MM.1S (cell line): ENCODE data around the gene SLC38A5.

ENCODE experiments used
- DNase-seq: peaks from one replicate; pipeline ENCODE4 v3.0.0-alpha.2; 2015
- H2AFZ ChIP-seq: fragments of 300-600 bp; sonication (generic); 2 replicates; pipeline ENCODE4 v1.6.0; 2016; ENCODE audit warnings: antibody characterized with exemption, low read length
- H3F3A ChIP-seq: fragments of 300-600 bp; sonication (generic); 2 replicates; pipeline ENCODE4 v1.6.1; 2016; ENCODE audit warnings: mild to moderate bottlenecking, antibody characterized with exemption, low read length, moderate library complexity, mixed read lengths; ENCODE audit not compliant: insufficient read depth
- H3K27ac ChIP-seq: fragments of 300-600 bp; sonication (generic); 2 replicates; pipeline ENCODE4 v1.5.1; 2016; ENCODE audit warnings: mild to moderate bottlenecking, low read length
- H3K27me3 ChIP-seq: fragments of 300-600 bp; sonication (generic); replicated peaks from 2 replicates; pipeline ENCODE4 v1.6.0; 2016; ENCODE audit warnings: low read length; ENCODE audit not compliant: insufficient read depth
- H3K36me3 ChIP-seq: fragments of 300-600 bp; sonication (generic); replicated peaks from 2 replicates; pipeline ENCODE4 v1.6.1; 2016; ENCODE audit warnings: mild to moderate bottlenecking, low read length, mixed read lengths; ENCODE audit not compliant: insufficient read depth
- H3K4me1 ChIP-seq: fragments of 300-600 bp; sonication (generic); 2 replicates; pipeline ENCODE4 v1.6.1; 2016; ENCODE audit warnings: low read length, mixed read lengths
- H3K4me2 ChIP-seq: fragments of 300-600 bp; sonication (generic); 2 replicates; pipeline ENCODE4 v1.6.0; 2016; ENCODE audit warnings: low read depth, low read length
- H3K4me3 ChIP-seq: fragments of 300-600 bp; sonication (generic); 2 replicates; pipeline ENCODE4 v1.5.1; 2016; ENCODE audit warnings: low read length, mixed read lengths
- H3K79me2 ChIP-seq: fragments of 300-600 bp; sonication (generic); 2 replicates; pipeline ENCODE4 v1.6.1; 2016; ENCODE audit warnings: mixed run types, low read length, mixed read lengths
- H3K9ac ChIP-seq: fragments of 300-600 bp; sonication (generic); 2 replicates; pipeline ENCODE4 v1.6.1; 2016; ENCODE audit warnings: low read length, mixed read lengths
- H3K9me2 ChIP-seq: fragments of 300-600 bp; sonication (generic); replicated peaks from 2 replicates; pipeline ENCODE4 v1.6.1; 2016; ENCODE audit warnings: mild to moderate bottlenecking, low read length, mixed read lengths; ENCODE audit not compliant: insufficient read depth
- H3K9me3 ChIP-seq: fragments of 300-600 bp; sonication (generic); replicated peaks from 2 replicates; pipeline ENCODE4 v1.6.1; 2016; ENCODE audit warnings: mild to moderate bottlenecking, low read length, mixed read lengths; ENCODE audit not compliant: insufficient read depth
- H4K20me1 ChIP-seq: fragments of 300-600 bp; sonication (generic); 2 replicates; pipeline ENCODE4 v1.6.1; 2016; ENCODE audit warnings: mild to moderate bottlenecking, low read length, moderate library complexity, mixed read lengths; ENCODE audit not compliant: insufficient read depth
- CTCF ChIP-seq: fragments of 300-600 bp; sonication (generic); IDR thresholded peaks from 2 replicates; pipeline ENCODE4 v1.5.1; 2016; ENCODE audit warnings: antibody characterized with exemption, low read length, mixed read lengths
- EZH2 ChIP-seq: fragments of 300-600 bp; sonication (generic); optimal IDR thresholded peaks from 2 replicates; pipeline ENCODE3; 2017; ENCODE audit warnings: low read depth, mild to moderate bottlenecking, antibody characterized with exemption, low read length, mixed read lengths
- EZH2phosphoT487 ChIP-seq: fragments of 300-600 bp; sonication (generic); IDR thresholded peaks from 2 replicates; pipeline ENCODE4 v1.6.1; 2018; ENCODE audit warnings: antibody characterized with exemption, low read length

The SLC38A5 gene

DNA sequence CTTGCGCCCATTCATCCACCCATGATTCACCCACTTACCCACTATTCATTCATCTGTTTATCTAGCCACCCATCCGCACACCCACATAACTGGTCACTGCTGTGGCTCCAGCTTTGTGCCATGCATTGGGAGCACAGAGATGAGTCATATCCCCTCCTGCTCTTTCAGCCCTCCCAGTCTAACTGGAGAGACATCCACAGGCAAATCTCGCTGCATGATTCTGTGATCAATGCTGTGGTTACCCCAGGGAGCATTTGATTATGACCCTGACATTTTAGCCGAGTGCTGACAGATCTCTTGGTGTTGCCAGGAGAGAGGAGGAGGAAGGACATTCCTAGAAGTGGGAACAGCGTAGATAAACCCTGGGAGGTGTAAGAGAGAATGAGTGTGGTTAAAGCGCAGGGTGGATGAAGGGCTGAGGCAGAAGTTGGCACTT, 28.3 kb upstream of the SLC38A5 start:
- no peaks in the 10 kb centered on the region for H3K4me1 ChIP-seq
- no peaks in the 10 kb centered on the region for H3K9me3 ChIP-seq
- no peaks in the 10 kb centered on the region for H3K79me2 ChIP-seq
- no peak for DNase-seq
- no peaks in the 10 kb centered on the region for H3K36me3 ChIP-seq
- H3F3A ChIP-seq, result no peaks in the 10 kb centered on the region
- TF ChIP-seq EZH2 (no peak), EZH2phosphoT487 (no peak), CTCF (no peak)
- no peak overlapping the region for H3K9ac ChIP-seq
- no peaks in the 10 kb centered on the region for H4K20me1 ChIP-seq
- H3K27ac ChIP-seq, result no peak overlapping the region
- no peak overlapping the region for H3K4me3 ChIP-seq
- no peak overlapping the region for H2AFZ ChIP-seq
- H3K9me2 ChIP-seq, result no peaks in the 10 kb centered on the region
- H3K4me2 ChIP-seq, result no peak overlapping the region
- no peaks in the 10 kb centered on the region for H3K27me3 ChIP-seq

DNA sequence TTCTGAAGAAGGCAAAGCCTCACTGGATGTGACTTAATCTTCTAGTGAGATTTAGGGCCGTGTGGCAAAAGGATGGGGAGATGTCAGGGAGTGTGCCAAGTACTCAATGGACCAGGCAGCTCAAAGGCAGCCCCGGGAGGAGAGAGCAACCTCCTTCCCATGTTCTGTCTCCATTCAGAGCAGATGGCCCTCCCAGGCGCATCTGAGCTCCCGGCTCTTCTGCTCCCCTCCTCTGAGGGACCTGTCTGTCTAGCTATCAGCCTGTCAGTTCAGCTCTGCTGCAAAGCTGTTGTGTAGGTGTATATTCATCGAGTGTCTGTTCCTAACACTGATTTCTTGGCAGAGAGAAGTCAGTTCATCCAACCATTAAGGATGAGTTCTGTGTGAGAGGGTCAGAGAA, 27.8 kb upstream of the SLC38A5 start:
- Histone ChIP-seq H3F3A (no peaks in the 10 kb centered on the region), H3K36me3 (no peaks in the 10 kb centered on the region), H3K4me3 (no peak overlapping the region), H3K27ac (no peak overlapping the region), H3K4me1 (no peaks in the 10 kb centered on the region), H3K9ac (no peak overlapping the region), H3K9me3 (no peaks in the 10 kb centered on the region), H3K79me2 (no peaks in the 10 kb centered on the region), H3K27me3 (no peaks in the 10 kb centered on the region), H3K9me2 (no peaks in the 10 kb centered on the region), H3K4me2 (no peak overlapping the region), H2AFZ (no peak overlapping the region), H4K20me1 (no peaks in the 10 kb centered on the region)
- no peak for DNase-seq
- TF ChIP-seq EZH2phosphoT487 (no peak), EZH2 (no peak), CTCF (no peak)

DNA sequence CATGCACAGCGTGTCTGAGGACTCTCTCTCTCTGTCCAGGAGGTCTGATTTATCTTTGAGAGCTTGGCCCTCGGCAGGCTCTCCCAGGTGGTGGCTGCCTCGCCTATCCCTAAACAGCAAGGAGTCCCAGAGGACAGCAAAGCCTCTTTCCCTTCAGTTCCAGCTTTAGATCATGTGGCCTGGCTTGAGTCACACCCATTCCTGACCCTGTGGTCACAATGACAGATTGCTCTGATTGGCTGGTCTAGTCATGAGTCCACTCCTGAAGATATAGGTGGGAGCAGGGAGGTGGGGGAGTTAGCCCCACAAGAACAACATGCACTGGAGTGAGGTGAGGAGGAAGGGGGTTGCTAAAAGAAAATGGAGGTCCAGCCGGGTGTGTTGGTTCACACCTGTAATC, 26.6 kb upstream of the SLC38A5 start:
- Histone ChIP-seq H3K27ac (no peak overlapping the region), H3K27me3 (no peaks in the 10 kb centered on the region), H3K79me2 (no peaks in the 10 kb centered on the region), H3K36me3 (no peaks in the 10 kb centered on the region), H3K4me2 (no peak overlapping the region), H3F3A (no peaks in the 10 kb centered on the region), H3K9ac (no peak overlapping the region), H3K9me2 (no peaks in the 10 kb centered on the region), H3K4me1 (no peaks in the 10 kb centered on the region), H3K9me3 (no peaks in the 10 kb centered on the region), H2AFZ (no peak overlapping the region), H4K20me1 (no peaks in the 10 kb centered on the region), H3K4me3 (no peak overlapping the region)
- TF ChIP-seq EZH2 (no peak), CTCF (no peak), EZH2phosphoT487 (no peak)
- no peak for DNase-seq
